ENCODE measurements around the gene NAALADL1. TPM values are rescaled to one million over a fixed set of nuclear protein-coding genes. Genes with fewer than 3 reads are reported as not detected.
A peak's percentile ranks its signal among the peaks of the same experiment; 100 is the strongest.

NAALADL1 gene
- total RNA-seq, 1 donor from 2014 or later: 13.4 TPM

- Mint-ChIP-seq H3K36me3 (ENCODE audit: low read depth) (no peaks in the 10 kb centered on the region), H3K27ac (peak overlapping the region; percentile 69), H3K27me3 (no peaks in the 10 kb centered on the region), H3K9me3 (no peaks in the 10 kb centered on the region), H3K4me3 (peak overlapping the region; percentile 70), H3K4me1 (peaks cover 17% of the 10 kb centered on the region)
- no peak for TF ChIP-seq CTCF (IDR thresholded peaks at IDR 0.05)
- ATAC-seq (ENCODE audit: low read depth): peak; percentile 37
- POLR2A ChIA-PET: interaction anchor here (0.6 to 1.2 kb wide), 2 partner anchors 13 to 21 kb away, joined by 5 to 16 read pairs; partner anchors contain the start of gene SAC3D1
- DNase-seq: no peak
- intact Hi-C loops (cut with micrococcal nuclease): no loop called here
- CTCF ChIA-PET: interaction anchor here (1.0 kb wide), 1 partner anchor 8 kb away, joined by 3 read pairs; no protein-coding TSS in a partner anchor
Measured at GRCh38 chr11:65053827-65054508, 4.4 kb downstream of the NAALADL1 start.

- Mint-ChIP-seq H3K9me3 (no peaks in the 10 kb centered on the region), H3K4me1 (peaks cover 34% of the 10 kb centered on the region), H3K27me3 (no peaks in the 10 kb centered on the region), H3K36me3 (ENCODE audit: low read depth) (no peaks in the 10 kb centered on the region), H3K4me3 (no peak overlapping the region), H3K27ac (no peak overlapping the region)
- intact Hi-C loops (cut with micrococcal nuclease): no loop called here
- POLR2A ChIA-PET: interaction anchor here (0.8 kb wide), 1 partner anchor 12 kb away, joined by 3 read pairs; no protein-coding TSS in a partner anchor
- DNase-seq (no peak), ATAC-seq (ENCODE audit: low read depth) (no peak)
- no peak for TF ChIP-seq CTCF (IDR thresholded peaks at IDR 0.05)
- CTCF ChIA-PET: no interaction called here
Measured at GRCh38 chr11:65051398-65051858, 6.9 kb downstream of the NAALADL1 start.

- peak overlapping the region; percentile 87 for H3K4me3 Mint-ChIP-seq
- no peaks in the 10 kb centered on the region for H3K27me3 Mint-ChIP-seq
- H3K27ac Mint-ChIP-seq: peak overlapping the region; percentile 71
- ATAC-seq (ENCODE audit: low read depth): peak; percentile 86
- H3K9me3 Mint-ChIP-seq: no peaks in the 10 kb centered on the region
- TF ChIP-seq CTCF (IDR thresholded peaks at IDR 0.05): no peak
- peak; percentile 34 for DNase-seq
- peaks cover 8% of the 10 kb centered on the region for H3K36me3 Mint-ChIP-seq (ENCODE audit: low read depth)
- POLR2A ChIA-PET: interaction anchor here (0.6 to 1.0 kb wide), 5 partner anchors 86 to 505 kb away, joined by 3 to 6 read pairs (median 4); no protein-coding TSS in a partner anchor
- CTCF ChIA-PET: no interaction called here
- intact Hi-C loops (cut with micrococcal nuclease): no loop called here
- peaks cover 20% of the 10 kb centered on the region for H3K4me1 Mint-ChIP-seq
Measured at GRCh38 chr11:65047581-65048422, 10.6 kb downstream of the NAALADL1 start.

GRCh38 chr11:65045728-65046127 lies 12.6 kb downstream of the NAALADL1 start:
- ATAC-seq (ENCODE audit: low read depth) (no peak), DNase-seq (no peak)
- ChIA-PET CTCF (no interaction called here), POLR2A (no interaction called here)
- no peaks in the 10 kb centered on the region for H3K9me3 Mint-ChIP-seq
- H3K27ac Mint-ChIP-seq: no peak overlapping the region
- no peak overlapping the region for H3K4me3 Mint-ChIP-seq
- H3K36me3 Mint-ChIP-seq (ENCODE audit: low read depth): peaks cover 10% of the 10 kb centered on the region
- no peak for TF ChIP-seq CTCF (IDR thresholded peaks at IDR 0.05)
- intact Hi-C loops (cut with micrococcal nuclease): no loop called here
- H3K4me1 Mint-ChIP-seq: peaks cover 28% of the 10 kb centered on the region
- no peaks in the 10 kb centered on the region for H3K27me3 Mint-ChIP-seq

GRCh38 chr11:65045061-65045460 lies 13.3 kb downstream of the NAALADL1 start:
- Mint-ChIP-seq H3K9me3 (no peaks in the 10 kb centered on the region), H3K4me1 (peaks cover 31% of the 10 kb centered on the region), H3K4me3 (no peak overlapping the region), H3K27ac (no peak overlapping the region), H3K36me3 (ENCODE audit: low read depth) (peaks cover 11% of the 10 kb centered on the region), H3K27me3 (no peaks in the 10 kb centered on the region)
- ChIA-PET CTCF (no interaction called here), POLR2A (no interaction called here)
- no peak for TF ChIP-seq CTCF (IDR thresholded peaks at IDR 0.05)
- ATAC-seq (ENCODE audit: low read depth) (no peak), DNase-seq (no peak)
- intact Hi-C loops (cut with micrococcal nuclease): no loop called here

All from activated B cell treated with CpG ODN at 0.5 μM for 24 hours (primary cell).